Measurements from ENCODE around the gene ODF2L. TPM values are rescaled to one million over a fixed set of nuclear protein-coding genes. Genes with fewer than 3 reads are reported as not detected.

ODF2L gene
- total and polyA plus RNA-seq, 2 of the 4 experiments (the other 2 are of a cell fraction) = 10.4 to 12.3 TPM

DNA sequence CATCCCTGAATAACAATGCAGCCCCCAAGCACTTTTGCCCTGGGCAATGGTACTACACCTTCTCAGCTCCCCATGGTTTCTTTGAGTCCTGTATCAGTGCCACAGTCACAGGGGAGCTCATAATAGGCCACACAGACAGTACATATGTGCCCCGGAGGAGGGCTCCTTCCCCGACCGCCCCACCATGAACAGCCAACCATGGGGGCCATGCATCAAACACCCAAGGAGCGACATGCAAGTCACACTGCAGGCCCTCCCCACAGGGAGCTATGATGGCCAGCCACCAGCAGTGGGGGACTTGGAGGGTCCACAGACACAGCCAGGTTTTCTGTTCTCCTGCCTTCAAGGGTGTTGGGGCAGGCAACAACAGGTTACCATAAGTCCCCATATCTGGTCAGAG is 14.8 kb upstream of the ODF2L start:
- no peaks in the 10 kb centered on the region for H3K79me1 ChIP-seq (ENCODE audit: low read depth in 1 of 2, low read length in 2 of 2)
- ChIA-PET POLR2A (ENCODE audit: unreplicated experiment) (no interaction called here), CTCF (no interaction called here)
- H3K4me3 ChIP-seq (ENCODE audit: insufficient read depth, low read depth, low read length) = no peak overlapping the region
- TF ChIP-seq, protein P1, sequence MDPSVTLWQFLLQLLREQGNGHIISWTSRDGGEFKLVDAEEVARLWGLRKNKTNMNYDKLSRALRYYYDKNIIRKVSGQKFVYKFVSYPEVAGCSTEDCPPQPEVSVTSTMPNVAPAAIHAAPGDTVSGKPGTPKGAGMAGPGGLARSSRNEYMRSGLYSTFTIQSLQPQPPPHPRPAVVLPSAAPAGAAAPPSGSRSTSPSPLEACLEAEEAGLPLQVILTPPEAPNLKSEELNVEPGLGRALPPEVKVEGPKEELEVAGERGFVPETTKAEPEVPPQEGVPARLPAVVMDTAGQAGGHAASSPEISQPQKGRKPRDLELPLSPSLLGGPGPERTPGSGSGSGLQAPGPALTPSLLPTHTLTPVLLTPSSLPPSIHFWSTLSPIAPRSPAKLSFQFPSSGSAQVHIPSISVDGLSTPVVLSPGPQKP (IDR thresholded peaks at IDR 0.05; ENCODE audit: borderline replicate concordance, low read depth, low read length) = no peak
- TF ChIP-seq RCOR1 (IDR thresholded peaks at IDR 0.05; ENCODE audit: insufficient replicate concordance, low read length) (no peak), POLR2A (IDR thresholded peaks at IDR 0.05; ENCODE audit: low read depth, low read length) (no peak), RFX5 (IDR thresholded peaks at IDR 0.05; ENCODE audit: low read depth, low read length) (no peak)
- TF ChIP-seq, protein P2, sequence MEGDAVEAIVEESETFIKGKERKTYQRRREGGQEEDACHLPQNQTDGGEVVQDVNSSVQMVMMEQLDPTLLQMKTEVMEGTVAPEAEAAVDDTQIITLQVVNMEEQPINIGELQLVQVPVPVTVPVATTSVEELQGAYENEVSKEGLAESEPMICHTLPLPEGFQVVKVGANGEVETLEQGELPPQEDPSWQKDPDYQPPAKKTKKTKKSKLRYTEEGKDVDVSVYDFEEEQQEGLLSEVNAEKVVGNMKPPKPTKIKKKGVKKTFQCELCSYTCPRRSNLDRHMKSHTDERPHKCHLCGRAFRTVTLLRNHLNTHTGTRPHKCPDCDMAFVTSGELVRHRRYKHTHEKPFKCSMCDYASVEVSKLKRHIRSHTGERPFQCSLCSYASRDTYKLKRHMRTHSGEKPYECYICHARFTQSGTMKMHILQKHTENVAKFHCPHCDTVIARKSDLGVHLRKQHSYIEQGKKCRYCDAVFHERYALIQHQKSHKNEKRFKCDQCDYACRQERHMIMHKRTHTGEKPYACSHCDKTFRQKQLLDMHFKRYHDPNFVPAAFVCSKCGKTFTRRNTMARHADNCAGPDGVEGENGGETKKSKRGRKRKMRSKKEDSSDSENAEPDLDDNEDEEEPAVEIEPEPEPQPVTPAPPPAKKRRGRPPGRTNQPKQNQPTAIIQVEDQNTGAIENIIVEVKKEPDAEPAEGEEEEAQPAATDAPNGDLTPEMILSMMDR (conservative IDR thresholded peaks at IDR 0.05; ENCODE audit: low read depth, low read length) = no peak
- BruUV-seq (replicated peaks) = no TSS peak
- no peaks in the 10 kb centered on the region for H4K20me1 ChIP-seq (ENCODE audit: insufficient read depth, low read length)
- in situ Hi-C loops (cut with MboI; ENCODE audit: low sequenced_read_pairs) (no loop called here), intact Hi-C loops (cut with micrococcal nuclease) (no loop called here), dilution Hi-C loops (cut with HindIII; ENCODE audit: low sequenced_read_pairs, unreplicated experiment) (no loop called here)
- H2BK15ac ChIP-seq (ENCODE audit: low read depth, low read length) = no peak overlapping the region
- H4K5ac ChIP-seq (ENCODE audit: low read depth, low read length) = no peak overlapping the region
- DNase-seq = no peak
- no peak overlapping the region for H3K4ac ChIP-seq (ENCODE audit: low read depth, low read length)
- WGBS, 2 experiments (ENCODE audit: extremely low coverage in 2 of 2, insufficient read length in 1 of 2) = 100% methylated on average over 1 of the region's 4 CpGs; no CpG with 5 or more reads in 1 of the 2 experiments
- H3K18ac ChIP-seq (ENCODE audit: low read depth, low read length) = no peak overlapping the region
- H3K23ac ChIP-seq (ENCODE audit: low read depth, low read length) = no peak overlapping the region
- H4K8ac ChIP-seq (ENCODE audit: low read depth in 2 of 2, low read length in 2 of 2) = no peak overlapping the region
- no peaks in the 10 kb centered on the region for H3K9me1 ChIP-seq (ENCODE audit: insufficient read depth, low read length)
- no peaks in the 10 kb centered on the region for H3K9me3 ChIP-seq (ENCODE audit: control insufficient read depth, insufficient read depth, low read length)
- no peak overlapping the region for H2BK20ac ChIP-seq (ENCODE audit: low read depth, low read length)
- no peak overlapping the region for H2AK5ac ChIP-seq (ENCODE audit: low read depth, low read length)
- no peak overlapping the region for H3K27ac ChIP-seq (ENCODE audit: insufficient read depth, low read length)
- no peak overlapping the region for H3K14ac ChIP-seq (replicated peaks; ENCODE audit: low read depth, low read length)
- peaks cover 8% of the 10 kb centered on the region for H3K27me3 ChIP-seq (ENCODE audit: control insufficient read depth, insufficient read depth, low read length)
- H3K9ac ChIP-seq (ENCODE audit: low read depth, low read length) = no peak overlapping the region
- H2AFZ ChIP-seq (replicated peaks; ENCODE audit: low read length, poor library complexity) = no peak overlapping the region
- H3K4me2 ChIP-seq (ENCODE audit: low read depth, low read length) = no peak overlapping the region
- no peak overlapping the region for H2AK9ac ChIP-seq (replicated peaks; ENCODE audit: low read depth, low read length, poor library complexity)
- no peaks in the 10 kb centered on the region for H3K36me3 ChIP-seq (ENCODE audit: control insufficient read depth, insufficient read depth, low read length)
- ATAC-seq (ENCODE audit: low read depth) = no peak
- no peak overlapping the region for H2BK120ac ChIP-seq (ENCODE audit: low read depth, low read length)
- no peaks in the 10 kb centered on the region for H3K4me1 ChIP-seq (ENCODE audit: control insufficient read depth, insufficient read depth, low read length)
- H4K91ac ChIP-seq (ENCODE audit: insufficient read depth, low read depth, low read length) = no peak overlapping the region
- H3K56ac ChIP-seq (ENCODE audit: extremely low read depth, insufficient read depth, low read length) = no peak overlapping the region
- H2BK5ac ChIP-seq (ENCODE audit: low read depth, low read length, poor library complexity, severe bottlenecking) = no peak overlapping the region

Data from IMR-90 (cell line).